GM23248 (cell line): Measurements from ENCODE around the gene ZC3H18.

Source experiments
- EZH2 ChIP-seq: fragments of 200-600 bp; sonication (generic); IDR thresholded peaks from 2 replicates; pipeline ENCODE4 v1.6.1; 2018; ENCODE audit warnings: antibody characterized with exemption, mild to moderate bottlenecking; ENCODE audit not compliant: insufficient read depth, poor library complexity, severe bottlenecking
- EZH2phosphoT487 ChIP-seq: fragments of 200-600 bp; sonication (generic); IDR thresholded peaks from 2 replicates; pipeline ENCODE4 v1.6.1; 2018; ENCODE audit warnings: antibody characterized with exemption, moderate library complexity, mild to moderate bottlenecking, low read depth; ENCODE audit not compliant: insufficient read depth

DNA sequence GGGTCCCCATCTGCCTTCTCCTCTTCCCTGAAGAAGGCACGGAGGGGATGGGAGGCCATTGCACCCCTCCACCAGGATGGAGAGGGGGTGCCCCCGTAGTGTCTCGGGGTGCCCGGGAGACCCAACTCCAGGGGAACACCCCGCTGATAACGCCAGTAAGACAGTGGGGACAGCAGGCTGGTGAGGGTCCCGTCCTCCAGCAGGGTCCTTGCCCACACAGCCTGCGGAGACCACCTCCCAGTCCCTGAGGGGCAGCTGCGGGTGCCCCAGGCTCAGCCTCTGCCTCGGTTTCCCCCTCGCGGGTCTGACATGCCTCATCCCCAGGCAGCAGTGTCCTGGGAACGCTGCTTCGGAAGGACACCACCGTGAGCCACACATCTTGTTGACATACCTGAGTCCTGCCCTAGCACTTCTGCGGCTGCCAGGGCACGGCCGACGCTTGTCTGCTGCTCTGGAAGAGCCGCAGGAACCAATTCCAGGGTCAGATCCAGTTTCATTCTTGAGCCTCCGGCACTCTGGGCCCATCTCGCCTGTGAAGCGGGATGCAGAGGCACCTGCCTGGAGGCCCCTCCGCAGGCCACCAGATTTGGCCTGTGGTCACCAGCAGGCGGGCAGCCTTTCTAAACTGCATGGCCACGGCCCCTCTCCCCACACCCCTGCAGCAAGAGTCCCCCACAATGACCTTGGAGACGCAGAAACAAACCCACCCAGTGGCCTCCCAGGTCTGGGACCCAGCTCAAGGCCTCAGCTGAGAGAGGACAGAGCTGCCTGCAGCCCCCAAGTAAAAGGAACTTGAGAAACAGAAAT is 39.9 kb upstream of the ZC3H18 start:
- TF ChIP-seq EZH2phosphoT487: no peak
- TF ChIP-seq EZH2: no peak
